Measurements from ENCODE around the gene DTD1. TPM values are rescaled to one million over a fixed set of nuclear protein-coding genes. Genes with fewer than 3 reads are reported as not detected.
A peak's percentile ranks its signal among the peaks of the same experiment; 100 is the strongest.

DTD1 gene
- total RNA-seq, 1 donor from 2014 or later: 22.2 TPM

GRCh38 chr20:18548465-18548864, 39.4 kb upstream of the DTD1 start:
- Mint-ChIP-seq H3K27ac (ENCODE audit: unreplicated experiment) (no peak overlapping the region), H3K27me3 (ENCODE audit: low read depth) (no peaks in the 10 kb centered on the region), H3K9me3 (ENCODE audit: low read depth) (no peaks in the 10 kb centered on the region), H3K4me3 (ENCODE audit: unreplicated experiment) (no peak overlapping the region), H3K4me1 (ENCODE audit: low read depth) (no peaks in the 10 kb centered on the region), H3K36me3 (ENCODE audit: low read depth) (peaks cover 27% of the 10 kb centered on the region)
- DNase-seq (ENCODE audit: low spot score): no peak
- TF ChIP-seq CTCF (IDR thresholded peaks at IDR 0.05): no peak

- peaks cover 29% of the 10 kb centered on the region for H3K36me3 Mint-ChIP-seq (ENCODE audit: low read depth)
- H3K9me3 Mint-ChIP-seq (ENCODE audit: low read depth): no peaks in the 10 kb centered on the region
- no peaks in the 10 kb centered on the region for H3K27me3 Mint-ChIP-seq (ENCODE audit: low read depth)
- no peak for DNase-seq (ENCODE audit: low spot score)
- TF ChIP-seq CTCF (IDR thresholded peaks at IDR 0.05): no peak
- H3K27ac Mint-ChIP-seq (ENCODE audit: unreplicated experiment): no peak overlapping the region
- no peaks in the 10 kb centered on the region for H3K4me1 Mint-ChIP-seq (ENCODE audit: low read depth)
- no peak overlapping the region for H3K4me3 Mint-ChIP-seq (ENCODE audit: unreplicated experiment)
Observed at GRCh38 chr20:18553746-18554145, 34.1 kb upstream of the DTD1 start.

- Mint-ChIP-seq H3K4me3 (ENCODE audit: unreplicated experiment) (peak within 1 kb of the TSS; percentile 95), H3K27ac (ENCODE audit: unreplicated experiment) (peak within 1 kb of the TSS; percentile 98), H3K36me3 (ENCODE audit: low read depth) (peaks cover 9% of the 10 kb centered on the region), H3K27me3 (ENCODE audit: low read depth) (no peaks in the 10 kb centered on the region), H3K9me3 (ENCODE audit: low read depth) (peaks cover 3% of the 10 kb centered on the region), H3K4me1 (ENCODE audit: low read depth) (peaks cover 21% of the 10 kb centered on the region)
- no peak for TF ChIP-seq CTCF (IDR thresholded peaks at IDR 0.05)
- DNase-seq (ENCODE audit: low spot score): peak; percentile 95
Observed at GRCh38 chr20:18566892-18567738, 20.7 kb upstream of the DTD1 start, which contains the start of gene SMIM26. Gene SMIM26 (plus strand): TSS chr20:18567432. CDS start chr20:18567479, 47 bp downstream.

GRCh38 chr20:18567739-18568091, 20.1 kb upstream of the DTD1 start:
- H3K27ac Mint-ChIP-seq (ENCODE audit: unreplicated experiment): peak overlapping the region; percentile 98
- no peak for DNase-seq (ENCODE audit: low spot score)
- H3K27me3 Mint-ChIP-seq (ENCODE audit: low read depth): no peaks in the 10 kb centered on the region
- TF ChIP-seq CTCF (IDR thresholded peaks at IDR 0.05): no peak
- H3K36me3 Mint-ChIP-seq (ENCODE audit: low read depth): peaks cover 8% of the 10 kb centered on the region
- H3K4me1 Mint-ChIP-seq (ENCODE audit: low read depth): peaks cover 21% of the 10 kb centered on the region
- H3K9me3 Mint-ChIP-seq (ENCODE audit: low read depth): peaks cover 3% of the 10 kb centered on the region
- peak overlapping the region; percentile 95 for H3K4me3 Mint-ChIP-seq (ENCODE audit: unreplicated experiment)

- Mint-ChIP-seq H3K27ac (ENCODE audit: unreplicated experiment) (no peak overlapping the region), H3K9me3 (ENCODE audit: low read depth) (peaks cover 3% of the 10 kb centered on the region), H3K27me3 (ENCODE audit: low read depth) (no peaks in the 10 kb centered on the region), H3K4me1 (ENCODE audit: low read depth) (peaks cover 21% of the 10 kb centered on the region), H3K4me3 (ENCODE audit: unreplicated experiment) (no peak overlapping the region), H3K36me3 (ENCODE audit: low read depth) (peaks cover 5% of the 10 kb centered on the region)
- no peak for DNase-seq (ENCODE audit: low spot score)
- no peak for TF ChIP-seq CTCF (IDR thresholded peaks at IDR 0.05)
Observed at GRCh38 chr20:18571009-18571408, 16.8 kb upstream of the DTD1 start.

Data from chondrocyte (in vitro differentiated cells).